PC-3 (cell line): ENCODE data around the gene AHCYL1. TPM values are rescaled to one million over a fixed set of nuclear protein-coding genes. Genes with fewer than 3 reads are reported as not detected.

Experiments used
- ATAC-seq: fragments of 200-7000 bp; cut with Tn5 transposase; 2 replicates; pipeline ENCODE4 v1.9.1; 2020; ENCODE audit warnings: mild to moderate bottlenecking, moderate library complexity
- BruUV-seq: library from RNA; stranded (reverse); fragments of 400-500 nt; replicated peaks from 2 replicates; lab custom pipeline; 2021; lab: Mats Ljungman, UMichigan
- CTCF ChIA-PET: fragments of 300-600 bp; sonication (Branson Sonifier 250); formaldehyde crosslinking; loops from one replicate; lab custom pipeline; 2022; ENCODE audit warnings: antibody characterized with exemption; lab: Charles Lee
- POLR2A ChIA-PET: fragments of 300-600 bp; sonication (Branson Sonifier 250); formaldehyde crosslinking; loops from one replicate; lab custom pipeline; 2022; ENCODE audit warnings: antibody characterized with exemption; ENCODE audit not compliant: unreplicated experiment; lab: Charles Lee
- DNase-seq: peaks from one replicate; pipeline ENCODE4 v3.0.0-alpha.2; 2015
- H2AFZ ChIP-seq: fragments of 300-600 bp; sonication (generic); 2 replicates; pipeline ENCODE4 v1.6.0; 2016; ENCODE audit warnings: antibody characterized with exemption, low read length
- H3F3A ChIP-seq: fragments of 300-600 bp; sonication (generic); one replicate; pipeline ENCODE4 v1.6.0; 2017; ENCODE audit warnings: antibody characterized with exemption, low read length, control low read depth, mild to moderate bottlenecking; ENCODE audit not compliant: unreplicated experiment
- H3K27ac ChIP-seq: fragments of 300-600 bp; sonication (generic); 2 replicates; pipeline ENCODE4 v1.5.1; 2016; ENCODE audit warnings: mild to moderate bottlenecking, low read length
- H3K27me3 ChIP-seq: fragments of 300-600 bp; sonication (generic); 2 replicates; pipeline ENCODE4 v1.6.1; 2016; ENCODE audit warnings: low read length, mixed read lengths
- H3K36me3 ChIP-seq: fragments of 300-600 bp; sonication (generic); 2 replicates; pipeline ENCODE4 v1.6.1; 2016; ENCODE audit warnings: low read depth, mixed run types, low read length, mixed read lengths
- H3K4me1 ChIP-seq: fragments of 300-600 bp; sonication (generic); 2 replicates; pipeline ENCODE4 v1.5.1; 2016; ENCODE audit warnings: low read length; ENCODE audit not compliant: insufficient read depth
- H3K4me2 ChIP-seq: fragments of 300-600 bp; sonication (generic); 2 replicates; pipeline ENCODE4 v1.6.0; 2016; ENCODE audit warnings: low read length
- H3K4me3 ChIP-seq: fragments of 300-600 bp; sonication (generic); 2 replicates; pipeline ENCODE4 v1.5.1; 2016; ENCODE audit warnings: mild to moderate bottlenecking, low read length, mixed read lengths
- H3K79me2 ChIP-seq: fragments of 300-600 bp; sonication (generic); 2 replicates; pipeline ENCODE4 v1.6.1; 2017; ENCODE audit warnings: low read length, mixed read lengths
- H3K9ac ChIP-seq: fragments of 300-600 bp; sonication (generic); 2 replicates; pipeline ENCODE4 v1.6.0; 2016; ENCODE audit warnings: mild to moderate bottlenecking, low read length
- H3K9me2 ChIP-seq: fragments of 300-600 bp; sonication (generic); replicated peaks from 2 replicates; pipeline ENCODE4 v1.6.1; 2016; ENCODE audit warnings: mixed run types, low read length, mixed read lengths
- H3K9me3 ChIP-seq: fragments of 300-600 bp; sonication (generic); 2 replicates; pipeline ENCODE4 v1.6.1; 2016; ENCODE audit warnings: low read length, mixed read lengths
- H4K20me1 ChIP-seq: fragments of 300-600 bp; sonication (generic); 2 replicates; pipeline ENCODE4 v1.6.1; 2016; ENCODE audit warnings: low read length, mixed read lengths
- CTCF ChIP-seq: fragments of 300-600 bp; sonication (generic); conservative IDR thresholded peaks from 2 replicates; pipeline ENCODE4 v1.5.1; 2017; ENCODE audit warnings: antibody characterized with exemption, low read depth, mild to moderate bottlenecking, low read length
- EZH2 ChIP-seq: fragments of 300-600 bp; sonication (generic); IDR thresholded peaks from one replicate; pipeline ENCODE4 v1.6.1; 2017; ENCODE audit warnings: antibody characterized with exemption, mild to moderate bottlenecking, low read length; ENCODE audit not compliant: unreplicated experiment
- EZH2phosphoT487 ChIP-seq: fragments of 300-600 bp; sonication (generic); IDR thresholded peaks from 2 replicates; pipeline ENCODE4 v1.6.1; 2018; ENCODE audit warnings: mild to moderate bottlenecking, antibody characterized with exemption, low read length, borderline replicate concordance
- intact Hi-C: fragments of 100-400 bp; cut with micrococcal nuclease; formaldehyde crosslinking; loops from 2 replicates; pipeline ENCODE4 v1.9.0; 2023
- total RNA-seq: library from RNA; depleted of rRNA; stranded (reverse); fragments of >200 nt; gene quantifications from 2 replicates; pipeline ENCODE4 v1.2.3, GENCODE V29; 2014

Gene AHCYL1
- total RNA-seq, 1 experiment from 2014 or later: 35.8 TPM

- no peak overlapping the region for H2AFZ ChIP-seq
- intact Hi-C loops: no loop called here
- POLR2A ChIA-PET: no interaction called here
- H3K4me2 ChIP-seq: no peak overlapping the region
- DNase-seq (no peak), ATAC-seq (no peak)
- no peak overlapping the region for H3K9ac ChIP-seq
- H3K9me2 ChIP-seq: no peaks in the 10 kb centered on the region
- no peaks in the 10 kb centered on the region for H3K9me3 ChIP-seq
- CTCF ChIA-PET: no interaction called here
- no peaks in the 10 kb centered on the region for H3F3A ChIP-seq
- H3K79me2 ChIP-seq: peaks cover 92% of the 10 kb centered on the region
- no peak overlapping the region for H3K4me3 ChIP-seq
- peaks cover 13% of the 10 kb centered on the region for H3K4me1 ChIP-seq
- peaks cover 6% of the 10 kb centered on the region; the same call in 1 of the 2 replicates for H3K36me3 ChIP-seq
- peaks cover 7% of the 10 kb centered on the region; the same call in 1 of the 2 replicates for H4K20me1 ChIP-seq
- TF ChIP-seq CTCF (no peak), EZH2phosphoT487 (no peak), EZH2 (no peak)
- no TSS peak for BruUV-seq
- H3K27me3 ChIP-seq: no peaks in the 10 kb centered on the region
- H3K27ac ChIP-seq: no peak overlapping the region
Measured at GRCh38 chr1:109995536-109995935, 11.0 kb downstream of the AHCYL1 start.

- Histone ChIP-seq H3K79me2 (peaks cover 90% of the 10 kb centered on the region), H3F3A (no peaks in the 10 kb centered on the region), H3K9me2 (no peaks in the 10 kb centered on the region), H3K9ac (no peak overlapping the region), H3K4me1 (peaks cover 13% of the 10 kb centered on the region), H4K20me1 (peaks cover 7% of the 10 kb centered on the region; the same call in 1 of the 2 replicates), H3K4me2 (no peak overlapping the region), H3K27ac (no peak overlapping the region), H3K27me3 (no peaks in the 10 kb centered on the region), H3K9me3 (no peaks in the 10 kb centered on the region), H3K4me3 (no peak overlapping the region), H2AFZ (no peak overlapping the region), H3K36me3 (peaks cover 6% of the 10 kb centered on the region; the same call in 1 of the 2 replicates)
- TF ChIP-seq CTCF (no peak), EZH2 (no peak), EZH2phosphoT487 (no peak)
- DNase-seq (peak; percentile 29), ATAC-seq (no peak)
- intact Hi-C loops: no loop called here
- no TSS peak for BruUV-seq
- CTCF ChIA-PET: no interaction called here
- POLR2A ChIA-PET: no interaction called here
Measured at GRCh38 chr1:109996476-109996875, 11.9 kb downstream of the AHCYL1 start.

- H3K4me1 ChIP-seq: peaks cover 19% of the 10 kb centered on the region
- H3K36me3 ChIP-seq: peaks cover 6% of the 10 kb centered on the region; the same call in 1 of the 2 replicates
- TF ChIP-seq EZH2: no peak
- TF ChIP-seq CTCF: no peak
- TF ChIP-seq EZH2phosphoT487: no peak
- no peak for DNase-seq
- no peaks in the 10 kb centered on the region for H3K27me3 ChIP-seq
- ChIA-PET CTCF (interaction anchor here (0.7 to 1.5 kb wide), 3 partner anchors 13 to 37 kb away, joined by 3 to 4 read pairs (median 4); partner anchors contain the start of gene AHCYL1), POLR2A (interaction anchor here (0.6 kb wide), 1 partner anchor 211 kb away, joined by 3 read pairs; no protein-coding TSS in a partner anchor)
- no peaks in the 10 kb centered on the region for H3F3A ChIP-seq
- intact Hi-C loops: no loop called here
- no TSS peak for BruUV-seq
- no peak overlapping the region for H2AFZ ChIP-seq
- H4K20me1 ChIP-seq: peaks cover 7% of the 10 kb centered on the region; the same call in 1 of the 2 replicates
- ATAC-seq: peak; percentile 47
- peaks cover 92% of the 10 kb centered on the region for H3K79me2 ChIP-seq
- no peak overlapping the region for H3K27ac ChIP-seq
- no peaks in the 10 kb centered on the region for H3K9me3 ChIP-seq
- H3K9ac ChIP-seq: no peak overlapping the region
- no peaks in the 10 kb centered on the region for H3K9me2 ChIP-seq
- peak overlapping the region; percentile 12; the same call in 1 of the 2 replicates for H3K4me2 ChIP-seq
- H3K4me3 ChIP-seq: no peak overlapping the region
Measured at GRCh38 chr1:109997204-109997866, 12.8 kb downstream of the AHCYL1 start.
